Measurements from ENCODE around the gene RPS17.

Gene RPS17

DNA sequence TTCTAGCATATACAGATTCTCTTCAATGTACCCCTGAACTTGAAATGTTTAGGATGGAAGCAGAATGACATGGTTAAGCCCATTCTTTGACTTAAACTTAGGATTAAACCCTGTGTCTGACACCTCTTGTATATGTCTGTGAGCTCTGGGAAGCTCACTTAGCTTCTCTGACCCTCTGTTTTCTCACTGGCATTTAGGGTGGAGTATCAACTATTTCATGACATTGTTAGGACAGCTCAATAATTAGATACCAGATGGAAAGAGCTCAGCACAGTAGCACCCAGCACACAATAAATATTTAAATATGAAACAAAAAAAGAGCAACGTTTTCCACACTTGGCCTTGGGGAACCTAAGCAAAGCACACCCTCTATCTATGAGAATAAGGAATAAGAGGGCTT is 18.2 kb upstream of the RPS17 start:
- FAIRE-seq (no peak), DNase-seq (ENCODE audit: insufficient read length, low spot score) (no peak)
- TF ChIP-seq, protein P1, sequence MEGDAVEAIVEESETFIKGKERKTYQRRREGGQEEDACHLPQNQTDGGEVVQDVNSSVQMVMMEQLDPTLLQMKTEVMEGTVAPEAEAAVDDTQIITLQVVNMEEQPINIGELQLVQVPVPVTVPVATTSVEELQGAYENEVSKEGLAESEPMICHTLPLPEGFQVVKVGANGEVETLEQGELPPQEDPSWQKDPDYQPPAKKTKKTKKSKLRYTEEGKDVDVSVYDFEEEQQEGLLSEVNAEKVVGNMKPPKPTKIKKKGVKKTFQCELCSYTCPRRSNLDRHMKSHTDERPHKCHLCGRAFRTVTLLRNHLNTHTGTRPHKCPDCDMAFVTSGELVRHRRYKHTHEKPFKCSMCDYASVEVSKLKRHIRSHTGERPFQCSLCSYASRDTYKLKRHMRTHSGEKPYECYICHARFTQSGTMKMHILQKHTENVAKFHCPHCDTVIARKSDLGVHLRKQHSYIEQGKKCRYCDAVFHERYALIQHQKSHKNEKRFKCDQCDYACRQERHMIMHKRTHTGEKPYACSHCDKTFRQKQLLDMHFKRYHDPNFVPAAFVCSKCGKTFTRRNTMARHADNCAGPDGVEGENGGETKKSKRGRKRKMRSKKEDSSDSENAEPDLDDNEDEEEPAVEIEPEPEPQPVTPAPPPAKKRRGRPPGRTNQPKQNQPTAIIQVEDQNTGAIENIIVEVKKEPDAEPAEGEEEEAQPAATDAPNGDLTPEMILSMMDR (IDR thresholded peaks at IDR 0.05; ENCODE audit: insufficient read depth, missing control alignments), result no peak

DNA sequence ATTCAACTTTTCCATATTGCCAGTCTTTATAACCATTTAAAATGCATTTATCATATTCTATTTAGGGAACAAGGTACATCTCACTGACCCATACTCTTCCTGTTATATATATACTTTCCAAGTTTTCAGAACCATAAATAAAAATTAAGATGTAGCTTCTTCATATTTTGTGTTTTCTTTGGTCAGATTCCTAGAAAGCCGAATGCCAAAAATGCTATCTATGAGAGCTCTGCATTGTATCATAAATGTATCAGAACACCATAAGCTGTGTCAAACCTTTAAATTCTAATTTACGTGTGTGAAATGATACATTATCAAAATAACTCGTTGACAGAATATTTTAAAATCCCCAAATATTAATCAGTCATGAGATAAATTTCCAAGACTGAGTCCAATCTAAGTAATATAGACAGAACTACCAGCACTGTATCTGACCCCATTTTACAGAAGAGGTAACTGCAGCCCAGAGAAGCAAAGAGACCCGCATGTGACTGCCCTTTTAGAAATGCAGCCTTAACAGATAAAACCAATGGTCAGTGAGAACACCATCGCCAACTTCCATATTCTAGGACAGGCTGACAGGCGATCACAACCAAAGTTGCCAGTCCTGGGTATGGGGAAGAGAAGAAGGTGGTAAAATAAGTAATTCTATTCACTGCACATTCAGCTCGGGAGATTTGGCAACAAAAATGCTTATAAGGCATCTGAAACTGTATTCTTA is 16.2 kb upstream of the RPS17 start:
- no peak for FAIRE-seq
- DNase-seq (ENCODE audit: insufficient read length, low spot score), result no peak

DNA sequence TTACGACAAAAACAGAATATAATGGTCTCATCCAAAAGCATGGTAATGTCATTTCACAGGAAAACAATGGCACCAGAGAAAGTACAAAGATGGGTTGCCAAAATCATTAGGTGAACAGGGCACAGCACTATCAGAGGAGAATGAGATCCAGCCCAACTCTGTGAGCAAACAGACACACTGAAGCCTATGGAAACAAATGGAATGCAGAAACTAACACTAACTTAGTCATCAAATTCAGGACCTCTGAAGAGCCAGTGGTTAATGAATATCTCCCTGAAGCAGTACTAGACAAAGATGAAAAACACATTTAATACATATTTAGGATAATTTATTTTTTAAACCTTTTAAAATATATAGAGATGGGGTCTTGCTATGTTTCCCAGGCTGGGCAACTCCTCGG is 14.6 kb upstream of the RPS17 start:
- TF ChIP-seq, protein P1 (IDR thresholded peaks at IDR 0.05; ENCODE audit: insufficient read depth, missing control alignments), result no peak
- no peak for DNase-seq (ENCODE audit: insufficient read length, low spot score)
- no peak for FAIRE-seq

More for the DNA sequence above, 16.2 kb upstream of the RPS17 start:
- TF ChIP-seq, protein P1 (IDR thresholded peaks at IDR 0.05; ENCODE audit: insufficient read depth, missing control alignments), result no peak

DNA sequence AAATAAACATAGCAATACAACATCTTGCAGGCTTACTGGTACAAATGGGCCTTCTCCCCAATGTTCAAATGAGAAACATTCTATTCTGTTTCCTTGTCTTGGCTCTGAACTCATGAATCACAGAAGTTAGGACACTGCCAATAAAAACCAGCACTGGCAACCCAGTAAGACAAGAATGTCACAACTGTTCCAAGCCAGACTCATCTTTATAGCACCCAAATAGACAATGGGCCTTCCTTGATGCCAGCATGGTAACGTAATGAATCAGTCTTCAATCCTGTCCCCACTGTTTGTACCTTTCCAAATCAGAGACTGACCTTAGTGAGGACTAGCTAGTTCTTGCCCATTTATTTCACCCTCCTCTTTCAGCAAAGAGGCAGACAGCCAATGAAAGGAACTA is 14.1 kb upstream of the RPS17 start:
- DNase-seq (ENCODE audit: insufficient read length, low spot score) (no peak), FAIRE-seq (no peak)
- TF ChIP-seq, protein P1 (IDR thresholded peaks at IDR 0.05; ENCODE audit: insufficient read depth, missing control alignments), result no peak

DNA sequence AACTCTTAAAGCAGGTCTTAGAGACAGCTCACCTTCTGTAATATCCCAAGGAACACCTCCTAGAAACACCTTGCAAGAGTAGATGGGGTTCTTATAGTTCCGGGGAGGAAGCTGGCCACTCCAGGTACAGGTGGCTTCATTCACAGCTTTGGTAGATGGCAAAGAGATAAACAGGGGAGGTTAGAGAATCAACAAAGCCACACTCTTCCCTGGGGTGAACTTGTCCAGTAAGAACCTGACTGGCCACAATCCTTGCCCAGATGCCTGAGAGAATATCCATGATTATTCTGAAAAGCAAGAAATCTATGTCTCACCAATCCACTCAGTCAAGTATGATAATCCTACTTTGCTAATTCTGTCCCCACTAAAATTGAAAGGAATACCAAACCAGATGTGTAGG is 13.6 kb upstream of the RPS17 start:
- TF ChIP-seq, protein P1 (IDR thresholded peaks at IDR 0.05; ENCODE audit: insufficient read depth, missing control alignments), result no peak
- DNase-seq (ENCODE audit: insufficient read length, low spot score) (no peak), FAIRE-seq (no peak)

DNA sequence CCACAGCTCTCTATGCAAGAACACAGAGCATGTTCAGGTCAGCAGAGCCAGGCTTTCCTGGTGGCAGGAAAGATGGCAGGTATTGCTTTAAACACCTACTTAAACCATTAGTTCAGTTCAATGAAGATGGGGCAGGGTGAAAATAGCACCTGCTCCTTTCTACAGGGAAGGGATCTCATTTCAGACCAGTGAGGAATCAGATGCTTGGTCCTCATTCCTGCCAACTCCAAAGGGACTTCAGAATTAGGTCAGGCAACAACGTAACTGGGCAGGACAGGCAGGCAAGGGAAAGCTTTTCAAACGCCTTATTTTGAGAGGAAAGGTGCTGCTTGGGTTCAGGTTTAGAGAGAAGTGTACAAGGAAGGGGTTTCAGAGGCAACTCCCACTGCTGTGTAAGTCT is 12.6 kb upstream of the RPS17 start:
- DNase-seq (ENCODE audit: insufficient read length, low spot score) (no peak), FAIRE-seq (no peak)
- TF ChIP-seq, protein P1 (IDR thresholded peaks at IDR 0.05; ENCODE audit: insufficient read depth, missing control alignments), result no peak

DNA sequence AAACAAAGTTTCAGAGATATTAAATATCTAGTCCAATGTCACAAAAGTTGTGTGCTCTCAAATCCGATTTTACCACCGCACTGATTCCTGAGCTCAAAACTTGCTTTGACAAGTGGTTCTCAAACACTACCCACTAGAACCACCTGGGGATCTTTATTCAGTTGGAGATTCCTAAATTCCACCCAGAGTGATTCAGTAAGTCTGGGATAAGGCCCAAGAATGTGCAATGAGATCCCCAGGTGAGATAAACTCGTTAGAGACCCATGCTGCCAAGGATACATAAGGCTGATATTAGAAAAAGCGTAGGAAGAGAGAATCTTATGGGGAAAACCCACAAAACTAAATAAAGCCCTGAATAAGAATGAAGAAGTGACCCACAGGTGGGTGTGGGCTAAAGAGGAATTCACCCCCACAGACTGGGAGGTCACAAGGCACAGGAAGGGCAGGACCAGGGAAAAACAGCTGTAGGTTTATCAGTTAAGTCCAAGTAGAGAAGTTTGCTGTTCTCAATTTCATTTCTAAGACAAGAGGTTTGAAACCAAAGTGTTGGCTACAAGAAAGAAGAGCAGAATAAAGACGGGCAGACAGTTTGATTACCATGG is 11.5 kb upstream of the RPS17 start:
- TF ChIP-seq, protein P1 (IDR thresholded peaks at IDR 0.05; ENCODE audit: insufficient read depth, missing control alignments), result no peak
- DNase-seq (ENCODE audit: insufficient read length, low spot score) (no peak), FAIRE-seq (no peak)
